GM18861 (cell line): Measurements from ENCODE around the gene DNPEP.
"Not testable (repeated sequence)": the region's sequence is repeated elsewhere in the genome, so short reads cannot be mapped to it uniquely, and the experiment has no call there.

Source experiments
- ATAC-seq: cut with Tn5 transposase; IDR thresholded peaks from one replicate; pipeline ENCODE4 v1.9.1; 2021; ENCODE audit not compliant: unreplicated experiment

Gene DNPEP

DNA sequence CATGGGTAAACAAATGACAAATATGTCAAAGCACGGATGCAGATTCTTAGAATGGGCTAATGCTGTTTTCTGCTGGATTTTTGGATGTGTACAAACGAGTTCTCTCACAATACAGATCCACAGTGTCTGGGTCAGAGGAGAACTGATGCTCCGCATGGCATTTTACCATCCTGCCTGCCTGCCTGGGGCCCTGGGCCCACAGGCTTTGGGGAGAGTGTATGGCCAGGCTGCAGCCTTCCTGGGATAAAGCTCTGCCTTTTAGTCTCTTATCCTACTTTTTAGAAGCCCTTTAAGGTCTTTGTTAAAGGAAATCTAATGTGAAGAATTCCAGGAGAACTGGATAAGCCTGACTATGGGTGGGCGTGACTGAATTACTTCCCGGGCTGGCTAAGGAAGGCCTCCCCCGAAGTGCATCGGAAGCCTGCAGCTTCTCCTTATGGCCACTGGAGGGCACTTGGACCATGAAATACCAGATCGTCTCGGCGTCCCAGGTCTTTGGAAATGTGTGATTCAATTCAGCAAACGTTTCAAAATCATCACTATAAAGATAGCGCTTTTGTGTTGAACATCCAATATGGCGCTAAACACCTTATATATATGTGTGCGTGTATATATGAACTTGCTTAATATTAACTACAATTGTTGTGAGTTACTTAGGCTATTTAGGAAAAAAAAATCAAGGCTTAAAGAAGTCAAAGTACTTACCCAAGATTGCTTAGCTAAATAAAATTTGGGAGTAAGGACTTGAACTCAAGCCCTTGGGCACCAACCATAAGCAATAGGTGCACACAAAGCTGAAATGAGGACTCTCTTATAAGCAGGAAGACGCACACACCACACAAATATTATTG is 15.2 kb upstream of the DNPEP start:
- ATAC-seq, result peak; percentile 76

DNA sequence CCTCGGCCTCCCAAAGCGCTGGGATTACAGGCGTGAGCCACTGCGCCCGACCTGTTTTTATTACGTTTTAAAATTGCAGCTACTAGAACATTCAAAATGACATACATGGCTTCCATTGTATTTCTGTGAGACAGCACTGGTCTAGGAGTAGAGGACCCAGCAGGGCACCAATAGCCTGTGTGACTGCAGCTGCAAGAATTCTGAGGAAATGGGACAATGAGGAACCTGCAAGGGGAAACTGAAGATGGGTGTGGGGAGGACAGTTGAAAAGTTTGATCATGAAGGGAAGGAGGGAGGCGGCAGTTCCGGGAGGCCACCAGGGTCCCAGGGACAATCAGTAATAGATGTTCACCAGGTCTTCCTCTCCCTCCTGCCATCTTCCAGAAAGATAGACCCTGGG is 13.9 kb upstream of the DNPEP start:
- ATAC-seq, result no peak

- no peak for ATAC-seq
These were observed 12.8 kb upstream of the DNPEP start for GRCh38 chr2:219400562-219400961.

DNA sequence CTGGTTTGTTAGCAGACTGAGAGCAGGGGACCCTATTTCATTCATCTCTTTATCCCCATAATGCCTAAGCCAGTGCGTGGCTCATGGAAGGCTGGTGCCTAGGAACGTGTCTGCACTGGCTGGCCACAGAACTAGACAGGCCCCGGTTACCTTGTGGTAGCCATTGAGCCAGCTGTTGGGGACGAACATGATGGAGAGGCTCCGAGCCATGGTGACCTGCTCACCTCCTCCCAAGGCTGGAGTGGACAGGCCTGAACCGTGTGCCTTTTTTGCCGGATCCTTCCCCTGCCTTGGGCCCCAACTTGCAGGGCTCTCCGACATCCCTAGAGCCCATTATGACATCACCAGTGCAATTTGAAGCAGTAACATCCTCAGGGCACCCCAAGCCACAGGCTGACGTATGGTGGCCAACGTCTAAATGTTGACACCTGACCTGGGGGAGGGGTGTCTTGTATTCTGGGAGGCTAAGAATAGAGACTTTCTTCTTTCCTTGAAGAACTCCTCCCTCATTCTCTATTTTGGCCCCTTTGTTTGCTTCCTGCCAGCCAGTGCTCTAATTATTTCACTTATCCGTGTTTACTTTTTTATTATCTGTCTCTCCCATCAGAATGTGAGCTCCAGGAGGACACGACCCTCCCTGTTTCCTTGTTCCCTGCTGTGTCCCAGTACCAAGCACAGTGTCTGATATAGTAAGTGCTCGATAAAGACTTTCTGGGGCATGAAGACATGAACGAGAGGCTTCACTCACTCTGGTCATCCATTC is 12.2 kb upstream of the DNPEP start:
- no peak for ATAC-seq

DNA sequence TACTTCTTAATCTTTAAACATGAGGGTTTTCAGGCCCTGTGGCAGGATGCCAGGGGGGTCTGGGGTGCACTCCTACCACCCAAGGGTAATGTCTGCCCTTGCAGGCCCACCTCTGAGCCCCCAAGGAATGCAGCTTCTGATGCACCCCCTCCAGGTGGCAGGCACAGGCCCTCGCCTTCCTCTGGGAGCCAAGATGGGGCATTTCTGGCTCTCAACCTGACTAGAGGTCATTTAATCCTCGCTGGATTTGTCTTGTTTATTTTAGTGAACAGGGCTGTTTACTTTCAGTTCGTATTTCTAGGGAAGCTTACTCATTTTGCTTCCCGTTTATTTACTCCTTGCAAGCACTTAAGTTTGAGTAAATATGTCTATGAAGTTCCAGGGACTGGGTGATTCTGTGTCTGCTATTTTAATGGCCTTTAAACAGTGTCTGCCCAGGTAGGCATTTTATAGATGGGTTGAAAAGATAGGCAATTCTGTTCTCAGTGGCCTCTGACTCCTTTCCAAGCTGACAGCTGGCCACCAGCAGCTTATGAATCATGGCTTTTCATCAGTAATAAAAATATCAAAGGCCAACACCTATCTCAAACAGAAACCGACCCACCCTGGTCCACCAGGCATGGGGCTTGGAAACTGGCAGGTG is 11.1 kb upstream of the DNPEP start:
- ATAC-seq, result no peak

DNA sequence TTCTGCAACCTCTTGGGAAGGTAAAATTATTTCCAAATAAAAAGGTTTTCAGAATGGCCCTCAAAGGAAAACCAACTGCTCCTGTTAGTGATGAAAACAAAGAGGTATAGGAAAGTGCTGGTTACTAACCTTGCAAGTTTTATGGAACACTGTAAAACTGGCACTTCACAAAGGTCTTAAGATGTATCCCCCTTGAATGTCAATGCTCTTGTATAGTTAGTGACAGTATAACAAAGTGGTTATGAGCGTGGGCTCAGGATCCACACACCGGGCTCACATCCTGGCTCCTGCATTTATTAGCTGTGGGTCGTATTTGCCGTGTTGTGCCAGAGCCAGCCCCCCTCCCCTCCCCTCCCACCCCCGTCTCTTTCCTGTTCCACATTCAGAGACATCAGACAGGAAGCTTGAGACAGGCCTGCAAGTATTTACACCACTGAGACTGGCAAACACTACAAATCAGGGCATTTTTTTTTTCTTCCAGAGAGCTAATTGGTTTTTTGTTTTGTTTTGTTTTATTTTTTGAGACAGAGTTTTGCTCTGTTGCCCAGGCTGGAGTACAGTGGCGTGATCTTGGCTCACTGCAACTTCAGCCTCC is 9.2 kb upstream of the DNPEP start:
- no peak for ATAC-seq

GRCh38 chr2:219395609-219396008 is 7.9 kb upstream of the DNPEP start:
- ATAC-seq, result no peak

GRCh38 chr2:219395056-219395455 is 7.3 kb upstream of the DNPEP start:
- ATAC-seq, result not testable (repeated sequence)

DNA sequence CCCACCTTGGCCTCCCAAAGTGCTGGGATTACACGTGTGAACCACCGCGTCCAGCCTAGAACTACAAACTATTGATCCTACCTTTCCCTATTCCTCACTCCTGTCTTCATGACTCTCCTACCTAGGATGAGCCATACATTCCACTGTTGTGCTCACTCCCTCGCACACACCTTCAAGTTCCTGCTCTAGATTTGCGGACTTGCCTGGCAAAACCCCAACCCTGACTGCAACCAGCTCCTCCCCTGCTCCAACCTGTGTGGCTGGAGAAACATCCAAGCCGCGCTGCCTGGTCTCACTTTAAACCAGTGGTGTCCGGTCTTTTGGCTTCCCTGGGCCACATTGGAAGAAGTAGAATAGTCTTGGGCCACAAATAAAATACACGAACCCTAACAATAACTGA is 5.0 kb upstream of the DNPEP start:
- no peak for ATAC-seq

DNA sequence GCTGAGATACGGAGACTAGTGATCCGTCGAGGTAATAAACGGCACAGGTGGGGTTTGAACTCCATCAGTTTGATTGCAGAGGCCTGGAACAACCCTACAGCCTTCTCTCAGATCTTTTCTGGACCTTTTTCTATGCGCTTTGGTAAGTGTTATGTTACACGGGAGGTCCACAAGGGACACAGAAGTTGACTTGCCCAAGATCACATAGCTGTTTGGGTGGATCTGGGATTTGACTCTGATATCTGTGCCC is 1.1 kb upstream of the DNPEP start:
- no peak for ATAC-seq

DNA sequence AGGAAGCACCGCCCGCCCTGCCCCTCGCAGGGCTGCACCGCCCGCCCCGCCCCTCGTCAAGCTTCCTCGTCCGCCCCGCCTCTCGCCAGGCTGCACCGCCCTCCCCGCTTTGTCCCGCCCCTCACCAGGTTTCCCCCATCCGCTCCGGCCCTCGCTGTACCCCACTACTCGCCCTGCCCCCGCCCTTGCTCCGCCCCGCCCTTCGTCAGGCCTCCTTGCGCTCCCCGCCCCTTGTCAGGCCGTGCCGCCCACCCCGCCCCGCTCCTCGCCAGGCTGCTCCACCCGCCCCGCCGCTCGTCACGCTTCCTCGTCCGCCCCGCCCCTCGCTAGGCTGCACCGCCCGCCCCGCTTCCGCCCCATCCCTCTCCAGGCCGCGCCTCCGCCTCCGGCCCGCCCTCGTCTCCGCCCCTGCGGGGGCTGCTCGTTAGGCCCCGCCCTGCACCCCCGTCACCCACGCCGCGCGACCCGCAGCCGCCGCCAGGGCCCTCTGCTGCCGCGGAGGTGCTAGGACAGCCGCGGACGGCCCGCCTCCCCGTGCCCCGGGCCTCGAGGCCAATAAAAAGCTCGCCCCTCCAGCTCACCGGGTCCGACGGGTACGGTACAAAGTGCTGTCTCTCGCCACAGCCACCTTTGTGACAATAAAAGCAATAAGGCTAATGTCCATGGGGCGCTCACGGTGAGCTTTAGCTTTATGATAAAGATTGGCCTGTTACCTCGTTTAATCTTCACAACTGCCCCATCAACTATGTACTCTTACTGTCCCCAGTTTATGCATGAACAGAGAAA is 602 bp upstream of the DNPEP start:
- peak; percentile 77 for ATAC-seq

DNA sequence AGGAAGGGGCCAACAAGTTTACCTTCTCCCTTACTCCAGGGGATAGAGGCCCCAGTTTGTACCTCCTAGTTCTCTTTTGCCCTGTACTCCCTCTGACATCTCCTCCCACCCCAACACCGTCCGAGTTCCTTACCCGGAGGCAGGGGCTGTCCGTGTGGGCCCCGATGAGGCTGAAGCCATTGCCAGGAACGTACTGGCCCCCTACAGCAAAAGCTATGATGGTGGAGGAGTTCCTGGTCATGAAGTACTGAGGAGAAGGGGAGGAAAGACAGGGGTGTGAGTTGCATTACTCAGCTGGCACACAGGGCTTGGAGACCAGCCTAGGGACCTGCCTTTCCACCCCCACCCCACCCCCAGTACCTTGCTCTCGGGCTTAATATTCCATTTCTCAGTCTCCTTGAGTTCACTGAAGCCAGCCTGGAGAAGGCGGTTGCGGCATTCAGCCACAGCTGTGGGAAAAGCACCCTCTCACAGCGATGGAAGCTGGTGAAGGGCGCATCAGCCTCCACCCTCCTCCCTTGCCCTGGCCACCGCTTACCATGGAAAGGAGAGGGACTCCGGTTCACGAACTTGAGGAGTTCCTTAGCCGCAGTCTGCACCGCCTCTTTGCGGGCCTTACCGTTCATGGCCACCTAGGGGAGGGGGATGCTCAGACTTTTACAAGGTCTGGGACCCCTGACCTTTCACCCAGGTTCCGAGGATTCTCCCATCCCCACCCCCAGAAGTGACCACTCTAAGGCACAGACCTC is 1.0 kb downstream of the DNPEP start:
- ATAC-seq, result no peak

- ATAC-seq, result no peak
These were observed 1.7 kb downstream of the DNPEP start for GRCh38 chr2:219385958-219386520.

GRCh38 chr2:219384859-219385258 is 2.9 kb downstream of the DNPEP start:
- ATAC-seq, result no peak

DNA sequence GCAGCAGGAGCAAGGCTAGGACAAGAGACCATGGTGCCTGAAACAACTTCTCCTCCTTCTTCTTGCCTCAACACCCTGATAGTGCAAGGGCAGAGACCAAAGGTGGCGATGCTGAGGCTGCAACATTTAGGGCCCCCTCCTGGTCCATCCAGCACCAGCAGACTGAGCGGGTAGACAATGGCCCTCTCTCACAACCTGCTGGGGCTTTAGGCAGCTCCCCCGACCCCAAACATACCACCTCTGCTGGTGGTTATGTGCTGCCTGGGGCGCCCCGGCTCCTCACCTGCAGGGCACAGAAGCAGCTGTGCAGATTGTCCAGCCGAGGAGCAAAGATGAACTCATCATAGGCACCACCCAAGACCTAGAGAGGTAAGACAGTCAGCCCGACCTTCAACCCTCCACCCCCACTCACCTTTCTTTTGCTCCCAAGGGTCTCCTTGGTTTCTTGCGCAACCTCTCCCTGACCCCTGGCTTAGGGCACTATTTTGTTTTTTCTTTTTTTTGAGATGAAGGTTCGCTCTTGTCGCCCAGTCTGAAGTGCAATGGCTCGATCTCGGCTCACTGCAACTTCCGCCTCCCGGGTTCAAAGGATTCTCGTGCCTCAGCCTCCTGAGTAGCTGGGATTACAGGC is 3.5 kb downstream of the DNPEP start:
- ATAC-seq, result no peak

- ATAC-seq, result no peak
These were observed 6.3 kb downstream of the DNPEP start for GRCh38 chr2:219381448-219381847.

GRCh38 chr2:219380926-219381325 is 6.8 kb downstream of the DNPEP start:
- no peak for ATAC-seq

DNA sequence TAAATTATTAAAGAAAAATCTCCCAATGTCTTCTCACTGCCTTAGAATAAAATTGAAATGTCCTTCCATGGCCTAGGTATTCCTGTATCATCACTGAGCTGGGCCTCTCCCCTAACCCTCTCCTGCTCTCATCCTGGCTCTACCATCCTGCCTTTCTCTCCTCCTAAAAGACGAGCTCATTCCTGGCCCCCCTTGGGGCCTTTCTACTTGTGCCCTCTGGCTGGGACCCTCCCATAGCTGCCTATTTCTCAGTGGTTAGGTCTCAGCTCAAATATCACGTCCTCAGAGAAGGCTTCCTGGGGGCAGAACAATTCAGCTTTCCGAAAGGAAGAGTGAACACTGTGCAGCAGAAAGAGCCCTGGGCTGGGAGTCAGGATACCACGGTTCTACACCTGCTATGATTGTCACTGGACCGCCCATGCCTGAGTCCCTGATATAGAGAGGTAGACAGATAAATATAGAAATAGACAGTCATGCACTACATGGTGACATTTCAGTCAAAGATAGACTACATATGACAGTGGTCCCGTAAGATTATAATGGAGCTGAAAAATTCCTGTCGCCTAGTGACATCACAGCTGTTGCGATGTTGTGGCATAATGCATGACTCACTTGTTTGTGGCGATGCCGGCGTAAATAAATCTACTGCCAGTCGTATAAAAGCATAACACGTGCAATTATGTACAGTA is 9.4 kb downstream of the DNPEP start:
- no peak for ATAC-seq

- ATAC-seq, result no peak
These were observed 18.3 kb downstream of the DNPEP start for GRCh38 chr2:219369447-219369861.
